ENCODE results near the gene VWA5A. TPM values are rescaled to one million over a fixed set of nuclear protein-coding genes. Genes with fewer than 3 reads are reported as not detected.

The VWA5A gene
- total and polyA plus RNA-seq, 9 of the 15 experiments (the other 6 are each of a cell fraction or from before 2014, with no cell fraction given), result 4.6 to 19.7 (median 6.9) TPM

DNA sequence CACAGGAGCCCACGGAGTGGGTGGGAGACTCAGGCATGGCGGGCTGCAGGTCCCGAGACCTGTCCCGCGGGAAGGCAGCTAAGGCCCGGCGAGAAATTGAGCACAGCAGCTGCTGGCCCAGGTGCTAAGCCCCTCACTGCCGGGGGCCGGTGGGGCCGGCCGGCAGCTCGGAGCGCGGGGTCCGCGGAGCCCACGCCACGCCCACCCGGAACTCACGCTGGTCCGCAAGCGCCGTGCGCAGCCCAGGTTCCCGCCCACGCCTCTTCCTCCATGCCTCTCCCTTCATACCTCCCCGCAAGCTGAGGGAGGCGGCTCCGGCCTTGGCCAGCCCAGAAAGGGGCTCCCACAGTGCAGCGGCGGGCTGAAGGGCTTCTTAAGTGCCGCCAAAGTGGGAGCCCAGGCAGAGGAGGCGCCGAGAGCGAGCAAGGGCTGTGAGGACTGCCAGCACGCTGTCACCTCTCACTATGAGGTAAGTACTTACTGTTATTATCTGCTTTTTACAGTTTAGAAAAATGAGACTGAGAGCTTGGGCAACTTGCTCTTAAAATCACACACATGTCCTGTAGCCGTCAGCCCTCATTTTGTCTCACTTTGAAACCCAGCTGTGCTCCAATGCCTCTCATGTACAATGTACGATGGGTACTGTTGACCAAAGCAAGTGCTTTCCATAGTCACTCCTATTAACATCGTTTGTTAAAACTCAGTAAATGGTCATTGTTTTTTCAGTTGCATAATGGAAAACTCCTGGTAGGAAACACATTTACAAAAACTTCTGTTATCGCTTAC lies 55.7 kb downstream of the VWA5A start (continued):
- TF ChIP-seq RB1 (IDR thresholded peaks at IDR 0.05; ENCODE audit: low read depth) (peak; percentile 77), MCM5 (IDR thresholded peaks at IDR 0.05; ENCODE audit: low read depth) (no peak)

GRCh38 chr11:124172101-124172500 lies 56.9 kb downstream of the VWA5A start:
- Histone ChIP-seq H3K36me3 (ENCODE audit: control insufficient read depth, insufficient read depth, low read length) (peaks cover 7% of the 10 kb centered on the region; the same call in 2 of the 3 replicates), H3K9me1 (ENCODE audit: control insufficient read depth, insufficient read depth, low read length) (no peaks in the 10 kb centered on the region), H3K27ac (ENCODE audit: extremely low read depth, low read depth, low read length) (peak overlapping the region; percentile 29; the same call in 2 of the 3 replicates), H2AFZ (ENCODE audit: low read depth, low read length) (no peak overlapping the region; the same call in 1 of the 2 replicates), H3K4me1 (replicated peaks in 1 of 2; ENCODE audit: control insufficient read depth in 2 of 2, insufficient read depth in 2 of 2, low read length in 2 of 2) (peaks cover 5 to 17% of the 10 kb centered on the region in 2 experiments; a peak in 4 of 5 replicates), H4K20me1 (replicated peaks; ENCODE audit: control insufficient read depth, insufficient read depth, low read length) (no peaks in the 10 kb centered on the region), H3K79me2 (ENCODE audit: control insufficient read depth, insufficient read depth, low read length) (peaks cover 41% of the 10 kb centered on the region), H3K4me2 (ENCODE audit: insufficient read depth, low read length) (peak overlapping the region; percentile 94), H3K4me3 (peak overlapping the region; percentile 46), H3K9ac (ENCODE audit: insufficient read depth in 1 of 2, low read depth in 2 of 2, low read length in 2 of 2) (peak overlapping the region in 1 of 2 experiments; percentile 80; a peak in 2 of 4 replicates), H3K27me3 (ENCODE audit: control insufficient read depth in 2 of 2, insufficient read depth in 2 of 2, low read length in 2 of 2) (no peaks in the 10 kb centered on the region), H3K9me3 (replicated peaks; ENCODE audit: control insufficient read depth, insufficient read depth, low read depth, low read length) (no peaks in the 10 kb centered on the region)
- no peak for FAIRE-seq
- no TSS peak for BruUV-seq (replicated peaks)
- intact Hi-C loops (cut with micrococcal nuclease) (loop anchor here (2.0 to 5.0 kb wide), 2 partner anchors 35 to 57 kb away; partner anchors contain the start of gene VWA5A), in situ Hi-C loops (cut with MboI) (no loop called here)
- WGBS (ENCODE audit: insufficient coverage, low coverage, missing lambda C conversion rate), result 17% methylated on average over 6 of the region's 6 CpGs
- DNase-seq (ENCODE audit: extremely low read depth in 1 of 4, low spot score in 3 of 4), result peak in 1 of 4 experiments; percentile 29
- CTCF ChIA-PET (ENCODE audit: low intra/inter-chr PET ratio), result no interaction called here
- POLR2A ChIA-PET, result interaction anchor here (0.6 to 2.3 kb wide), 10 partner anchors 9 to 102 kb away, joined by 3 to 7 read pairs (median 4); no protein-coding TSS in a partner anchor
- ATAC-seq, result peak; percentile 27
- TF ChIP-seq ZBTB1 (CRISPR knock-in tag; IDR thresholded peaks at IDR 0.05; ENCODE audit: borderline replicate concordance, low read depth) (no peak), ZNF3 (CRISPR knock-in tag; IDR thresholded peaks at IDR 0.05) (no peak), MGA (IDR thresholded peaks at IDR 0.05) (peak; percentile 41; the same call in 1 of the 2 replicates), XRCC5 (IDR thresholded peaks at IDR 0.05; ENCODE audit: low read depth, low read length) (no peak)
- TF ChIP-seq, protein P1, sequence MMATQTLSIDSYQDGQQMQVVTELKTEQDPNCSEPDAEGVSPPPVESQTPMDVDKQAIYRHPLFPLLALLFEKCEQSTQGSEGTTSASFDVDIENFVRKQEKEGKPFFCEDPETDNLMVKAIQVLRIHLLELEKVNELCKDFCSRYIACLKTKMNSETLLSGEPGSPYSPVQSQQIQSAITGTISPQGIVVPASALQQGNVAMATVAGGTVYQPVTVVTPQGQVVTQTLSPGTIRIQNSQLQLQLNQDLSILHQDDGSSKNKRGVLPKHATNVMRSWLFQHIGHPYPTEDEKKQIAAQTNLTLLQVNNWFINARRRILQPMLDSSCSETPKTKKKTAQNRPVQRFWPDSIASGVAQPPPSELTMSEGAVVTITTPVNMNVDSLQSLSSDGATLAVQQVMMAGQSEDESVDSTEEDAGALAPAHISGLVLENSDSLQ (IDR thresholded peaks at IDR 0.05), result peak; percentile 96

Measured in K562 (cell line).